SK-N-MC (cell line): ENCODE measurements around the gene FANCB.

Experiments
- DNase-seq: peaks from one replicate; pipeline ENCODE4 v3.0.0-alpha.2; 2011; ENCODE audit warnings: low read depth, low spot score
- H3K27ac ChIP-seq: fragments of 200-600 bp; sonication (generic); 2 replicates; pipeline ENCODE4 v1.5.1; 2016; ENCODE audit warnings: mixed run types
- H3K36me3 ChIP-seq: fragments of 200-600 bp; sonication (generic); 2 replicates; pipeline ENCODE4 v1.6.1; 2017; ENCODE audit warnings: antibody characterized with exemption, low read length, mixed read lengths; ENCODE audit not compliant: insufficient read depth
- H3K4me3 ChIP-seq: fragments of 200-600 bp; sonication (generic); 2 replicates; pipeline ENCODE4 v1.5.1; 2016
- H3K9ac ChIP-seq: fragments of 200-600 bp; sonication (generic); 2 replicates; pipeline ENCODE4 v1.8.0; 2017; ENCODE audit warnings: mixed run types, mixed read lengths; ENCODE audit not compliant: insufficient read length
- H3K9me3 ChIP-seq: fragments of 200-600 bp; sonication (generic); 2 replicates; pipeline ENCODE4 v1.6.1; 2017; ENCODE audit warnings: low read depth, mild to moderate bottlenecking, antibody characterized with exemption, low read length, moderate library complexity, mixed read lengths
- EZH2 ChIP-seq: fragments of 200-600 bp; sonication (generic); IDR thresholded peaks from one replicate; pipeline ENCODE4 v1.6.1; 2017; ENCODE audit warnings: antibody characterized with exemption
- FOXP2 ChIP-seq: optimal IDR thresholded peaks from 2 replicates; pipeline ENCODE3; 2011; ENCODE audit warnings: mild to moderate bottlenecking, moderate library complexity; ENCODE audit not compliant: insufficient read depth; ENCODE audit errors: extremely low read length, control extremely low read depth
- POLR2AphosphoS5 ChIP-seq: IDR thresholded peaks from 2 replicates; pipeline ENCODE4 v1.6.1; 2012; ENCODE audit warnings: mild to moderate bottlenecking, low read depth, low read length, borderline replicate concordance

FANCB gene

DNA sequence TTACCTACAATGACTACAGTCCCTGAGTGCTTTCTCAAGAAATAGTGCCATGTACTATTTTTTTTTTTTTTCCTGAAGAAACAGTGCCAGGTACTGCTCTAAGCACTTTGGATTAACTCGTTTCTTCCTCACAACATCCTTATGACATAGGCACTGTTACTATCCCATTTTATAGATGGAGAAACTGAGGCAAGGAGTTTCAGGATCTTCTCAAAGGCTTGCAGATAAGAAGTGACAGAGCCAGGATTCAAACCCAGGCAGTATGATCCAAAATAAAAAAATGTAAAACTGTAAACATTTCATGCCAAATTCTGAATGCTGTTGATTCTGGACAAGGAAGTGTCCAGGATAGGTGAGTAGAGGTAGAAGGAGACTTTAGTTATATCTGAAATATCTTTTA lies 1.1 kb downstream of the FANCB start:
- H3K27ac ChIP-seq, result no peak overlapping the region
- peak overlapping the region; percentile 78 for H3K4me3 ChIP-seq
- DNase-seq, result no peak
- 0 out of 2 replicates have a peak, but pooled peaks cover 12% of the 10 kb centered on the region for H3K9me3 ChIP-seq
- peaks cover 21% of the 10 kb centered on the region for H3K36me3 ChIP-seq
- TF ChIP-seq POLR2AphosphoS5 (no peak), FOXP2 (no peak), EZH2 (no peak)
- H3K9ac ChIP-seq, result peak overlapping the region; percentile 35

DNA sequence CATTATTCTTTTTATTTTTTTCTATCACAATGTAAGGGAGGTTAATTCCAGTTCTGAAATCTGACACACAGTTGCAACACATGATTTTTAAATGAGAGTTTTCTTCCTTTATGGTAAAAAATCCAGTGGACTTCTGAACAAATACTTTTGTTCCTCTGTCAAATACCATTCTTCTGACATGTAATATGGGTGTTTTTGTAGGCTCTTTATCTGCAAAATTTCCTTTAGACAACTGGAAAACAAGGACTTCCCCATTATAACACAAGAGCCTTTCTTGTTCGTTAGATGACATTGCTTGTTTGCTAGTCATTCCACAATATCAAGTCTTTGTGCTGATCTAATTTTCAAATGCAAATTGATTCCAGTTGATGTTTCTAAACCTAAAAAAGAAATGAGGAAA lies 7.7 kb downstream of the FANCB start:
- DNase-seq, result no peak
- H3K9ac ChIP-seq, result no peak overlapping the region
- H3K9me3 ChIP-seq, result 0 out of 2 replicates have a peak, but pooled peaks cover 12% of the 10 kb centered on the region
- H3K27ac ChIP-seq, result no peak overlapping the region
- peaks cover 25% of the 10 kb centered on the region for H3K36me3 ChIP-seq
- TF ChIP-seq EZH2, result no peak
- no peak for TF ChIP-seq FOXP2
- TF ChIP-seq POLR2AphosphoS5, result no peak
- no peak overlapping the region for H3K4me3 ChIP-seq

DNA sequence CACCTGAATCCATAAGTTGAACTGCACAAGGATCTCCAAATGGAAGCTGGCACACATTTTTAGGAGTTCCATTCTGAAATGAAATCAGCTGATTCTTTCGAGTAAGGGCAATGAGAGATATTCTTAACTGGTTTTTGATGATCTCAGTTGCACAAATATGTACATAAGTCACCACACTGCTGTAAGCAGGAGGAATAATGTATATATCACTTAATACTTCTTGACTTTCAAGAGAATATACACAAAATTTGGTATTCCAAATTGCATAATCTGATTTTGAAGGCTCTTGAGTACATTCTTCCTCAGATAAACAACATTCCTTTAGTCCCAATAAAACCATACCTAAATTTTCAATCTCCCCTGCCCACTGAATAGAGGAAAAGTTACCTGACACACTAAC lies 8.2 kb downstream of the FANCB start:
- H3K9ac ChIP-seq, result no peak overlapping the region
- 0 out of 2 replicates have a peak, but pooled peaks cover 12% of the 10 kb centered on the region for H3K9me3 ChIP-seq
- no peak for DNase-seq
- H3K27ac ChIP-seq, result no peak overlapping the region
- peaks cover 25% of the 10 kb centered on the region for H3K36me3 ChIP-seq
- no peak overlapping the region for H3K4me3 ChIP-seq
- TF ChIP-seq FOXP2, result no peak
- TF ChIP-seq POLR2AphosphoS5, result no peak
- no peak for TF ChIP-seq EZH2

DNA sequence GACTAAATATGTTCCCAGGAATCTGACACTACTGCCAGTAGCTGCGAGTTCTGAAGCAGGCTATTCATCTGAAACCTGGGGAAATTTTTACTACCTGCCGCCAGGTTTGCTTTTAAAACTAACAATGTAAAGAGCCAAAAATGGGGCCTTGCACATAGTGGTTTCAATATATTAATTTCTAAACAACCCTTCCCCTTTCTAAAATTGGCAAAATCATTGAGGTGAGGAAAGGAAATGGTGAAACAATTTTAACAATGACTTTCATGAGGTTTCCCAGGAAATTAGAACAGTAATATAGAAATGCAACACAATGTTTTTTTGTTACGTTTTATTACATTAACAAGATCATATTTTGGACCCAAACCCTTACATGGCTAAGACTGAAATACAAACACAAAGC lies 21.3 kb downstream of the FANCB start:
- DNase-seq, result no peak
- 0 out of 2 replicates have a peak, but pooled peaks cover under 1% of the 10 kb centered on the region for H3K36me3 ChIP-seq
- H3K27ac ChIP-seq, result no peak overlapping the region
- H3K9me3 ChIP-seq, result no peaks in the 10 kb centered on the region
- TF ChIP-seq EZH2 (no peak), POLR2AphosphoS5 (no peak), FOXP2 (no peak)
- no peak overlapping the region for H3K4me3 ChIP-seq
- H3K9ac ChIP-seq, result no peak overlapping the region

DNA sequence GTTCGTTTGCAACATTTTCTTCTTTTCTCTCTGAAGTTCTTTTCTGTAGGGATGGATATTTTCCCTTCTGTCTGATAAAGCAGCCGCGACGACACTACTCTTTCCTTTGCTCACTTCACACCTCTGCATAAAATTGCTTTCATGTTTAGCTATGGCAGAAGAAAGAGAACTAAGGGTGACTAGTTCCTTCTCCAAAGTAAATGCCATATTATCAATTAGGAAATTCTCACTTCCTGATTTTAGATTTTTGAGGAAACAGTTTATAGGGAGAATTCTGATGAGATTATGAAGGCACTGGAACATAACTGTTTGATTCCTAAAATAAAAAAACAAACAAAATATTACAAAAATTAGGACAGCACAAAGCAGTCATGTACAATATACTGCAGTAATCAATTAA lies 29.2 kb downstream of the FANCB start:
- no peak for DNase-seq
- no peak overlapping the region for H3K27ac ChIP-seq
- H3K36me3 ChIP-seq, result no peaks in the 10 kb centered on the region; the same call in 1 of the 2 replicates
- no peaks in the 10 kb centered on the region for H3K9me3 ChIP-seq
- no peak for TF ChIP-seq POLR2AphosphoS5
- no peak for TF ChIP-seq EZH2
- TF ChIP-seq FOXP2, result no peak
- no peak overlapping the region for H3K9ac ChIP-seq
- H3K4me3 ChIP-seq, result no peak overlapping the region

DNA sequence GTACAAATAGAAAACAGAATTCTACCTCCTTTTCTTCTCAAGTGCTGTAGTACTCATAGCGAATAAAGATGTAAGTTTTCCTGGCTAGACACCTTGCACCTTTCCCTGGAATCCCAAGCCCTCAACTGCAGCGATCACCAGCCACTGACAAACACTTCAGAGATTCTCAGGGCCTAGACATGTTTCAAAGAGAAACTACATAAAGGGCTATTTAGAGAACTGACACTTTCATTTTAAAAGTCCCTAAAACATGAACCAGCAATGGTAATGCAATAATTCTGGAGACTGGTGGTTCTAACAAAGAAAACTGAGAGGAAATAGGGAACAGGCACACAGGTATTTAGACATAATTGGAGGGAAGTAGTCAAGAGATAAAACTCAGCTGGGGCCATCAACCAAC lies 35.7 kb downstream of the FANCB start:
- TF ChIP-seq EZH2 (no peak), POLR2AphosphoS5 (no peak), FOXP2 (no peak)
- H3K9me3 ChIP-seq, result no peaks in the 10 kb centered on the region
- H3K9ac ChIP-seq, result no peak overlapping the region
- no peaks in the 10 kb centered on the region; the same call in 1 of the 2 replicates for H3K36me3 ChIP-seq
- no peak overlapping the region for H3K27ac ChIP-seq
- no peak overlapping the region for H3K4me3 ChIP-seq
- no peak for DNase-seq

DNA sequence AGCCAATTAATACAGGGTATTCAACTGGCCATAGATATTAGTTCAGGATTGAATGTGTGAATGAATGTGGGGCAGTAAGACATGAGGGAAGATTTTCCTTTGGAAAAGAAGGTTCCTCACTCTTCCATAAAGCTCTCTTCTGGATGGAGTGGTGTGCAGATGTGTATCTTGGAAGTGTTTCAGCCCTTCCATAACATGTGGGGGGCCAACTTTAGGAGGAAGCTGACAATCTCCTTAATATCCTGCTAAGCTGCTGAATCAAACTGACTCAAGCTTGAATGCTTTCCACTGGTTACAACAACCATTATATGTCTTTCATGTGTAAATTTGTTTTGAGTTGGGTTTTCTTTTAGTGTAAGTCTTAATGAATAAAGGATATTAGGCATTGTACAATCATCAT lies 40.3 kb downstream of the FANCB start:
- TF ChIP-seq POLR2AphosphoS5 (no peak), EZH2 (no peak), FOXP2 (no peak)
- DNase-seq, result no peak
- H3K27ac ChIP-seq, result no peak overlapping the region
- no peaks in the 10 kb centered on the region for H3K9me3 ChIP-seq
- no peaks in the 10 kb centered on the region; the same call in 1 of the 2 replicates for H3K36me3 ChIP-seq
- H3K9ac ChIP-seq, result no peak overlapping the region
- H3K4me3 ChIP-seq, result no peak overlapping the region

DNA sequence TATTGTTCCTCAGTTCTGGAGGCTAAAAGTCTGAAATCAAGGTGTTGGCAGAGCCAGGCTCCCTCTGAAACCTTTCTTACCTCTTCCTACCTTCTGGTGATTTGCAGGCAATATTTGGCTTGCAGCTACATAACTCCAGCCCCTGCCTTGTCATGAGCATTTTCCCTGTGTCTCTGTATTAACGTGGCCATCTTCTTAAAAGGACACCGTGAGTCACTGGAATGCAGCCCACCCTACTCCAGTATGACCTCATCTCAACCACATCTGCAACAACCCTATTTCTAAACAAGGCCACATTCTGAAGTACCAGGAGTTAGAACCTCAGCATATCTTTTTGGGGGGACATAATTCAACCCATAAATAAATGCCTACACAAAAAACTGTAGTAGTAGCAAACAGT lies 40.7 kb downstream of the FANCB start:
- Histone ChIP-seq H3K27ac (no peak overlapping the region), H3K9me3 (no peaks in the 10 kb centered on the region), H3K36me3 (no peaks in the 10 kb centered on the region; the same call in 1 of the 2 replicates), H3K9ac (no peak overlapping the region), H3K4me3 (no peak overlapping the region)
- no peak for TF ChIP-seq FOXP2
- no peak for TF ChIP-seq EZH2
- no peak for TF ChIP-seq POLR2AphosphoS5
- no peak for DNase-seq

DNA sequence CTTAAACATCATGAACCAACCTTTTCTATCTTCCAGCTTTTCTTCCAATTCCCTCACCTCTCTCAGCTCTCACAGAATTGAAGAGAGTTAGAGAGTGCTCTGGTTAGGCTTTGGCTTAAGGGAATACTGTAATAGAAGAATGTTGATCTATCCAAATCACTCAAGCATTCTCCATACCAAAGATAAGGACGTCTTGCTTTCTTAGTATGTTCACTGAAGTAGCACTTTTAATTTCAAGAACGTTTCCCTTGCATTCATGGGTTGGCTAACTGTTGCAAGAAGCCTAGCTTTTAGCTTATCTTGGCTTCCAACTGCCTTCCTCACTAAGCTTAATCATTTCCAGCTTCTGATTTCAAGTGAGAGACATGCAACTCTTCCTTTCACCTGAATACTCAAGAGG lies 43.2 kb downstream of the FANCB start:
- Histone ChIP-seq H3K4me3 (no peak overlapping the region), H3K9me3 (no peaks in the 10 kb centered on the region), H3K9ac (no peak overlapping the region), H3K36me3 (no peaks in the 10 kb centered on the region), H3K27ac (no peak overlapping the region)
- TF ChIP-seq POLR2AphosphoS5, result no peak
- no peak for TF ChIP-seq EZH2
- TF ChIP-seq FOXP2, result no peak
- DNase-seq, result no peak
